PC-9 (cell line): ENCODE measurements around the gene CDAN1. TPM values are rescaled to one million over a fixed set of nuclear protein-coding genes. Genes with fewer than 3 reads are reported as not detected.

ENCODE experiments used
- BruUV-seq: library from RNA; stranded (reverse); fragments of 400-500 nt; replicated peaks from 2 replicates; lab custom pipeline; 2021; lab: Mats Ljungman, UMichigan
- CTCF ChIA-PET: fragments of 300-600 bp; sonication (Branson Sonifier 250); formaldehyde crosslinking; loops from one replicate; lab custom pipeline; 2022; ENCODE audit warnings: antibody characterized with exemption; lab: Charles Lee
- POLR2A ChIA-PET: fragments of 300-600 bp; sonication (Branson Sonifier 250); formaldehyde crosslinking; loops from one replicate; lab custom pipeline; 2022; ENCODE audit warnings: antibody characterized with exemption; ENCODE audit not compliant: unreplicated experiment; lab: Charles Lee
- DNase-seq, 2 experiments: peaks; one replicate each; pipeline versions ENCODE4 v3.0.0 to v3.0.0-alpha.2; 2015 to 2022; ENCODE audit warnings: mixed read lengths in 1 of 2
- H2AFZ ChIP-seq: fragments of 200-600 bp; sonication (generic); 2 replicates; pipeline ENCODE4 v1.8.1; 2017; ENCODE audit warnings: antibody characterized with exemption
- H3F3A ChIP-seq: fragments of 200-600 bp; sonication (generic); 2 replicates; pipeline ENCODE4 v1.8.1; 2017; ENCODE audit warnings: antibody characterized with exemption, mild to moderate bottlenecking, low read depth; ENCODE audit not compliant: insufficient read depth
- H3K27ac ChIP-seq: fragments of 200-600 bp; sonication (generic); 2 replicates; pipeline ENCODE4 v1.6.1; 2016; ENCODE audit warnings: mixed run types
- H3K27me3 ChIP-seq: fragments of 200-600 bp; sonication (generic); 2 replicates; pipeline ENCODE4 v1.6.1; 2016; ENCODE audit warnings: low read depth, mixed run types; ENCODE audit not compliant: insufficient read depth
- H3K36me3 ChIP-seq: fragments of 200-600 bp; sonication (generic); 2 replicates; pipeline ENCODE4 v1.6.1; 2016; ENCODE audit warnings: low read depth, mixed run types
- H3K4me1 ChIP-seq: fragments of 200-600 bp; sonication (generic); replicated peaks from 2 replicates; pipeline ENCODE4 v1.6.1; 2016; ENCODE audit warnings: mixed run types; ENCODE audit not compliant: insufficient read depth
- H3K4me2 ChIP-seq: fragments of 200-600 bp; sonication (generic); 2 replicates; pipeline ENCODE4 v1.6.1; 2017; ENCODE audit warnings: mixed run types
- H3K4me3 ChIP-seq: fragments of 200-600 bp; sonication (generic); 2 replicates; pipeline ENCODE4 v1.6.1; 2016; ENCODE audit warnings: mixed run types
- H3K79me2 ChIP-seq: fragments of 200-600 bp; sonication (generic); 2 replicates; pipeline ENCODE4 v1.6.1; 2017; ENCODE audit warnings: low read depth, mixed run types
- H3K9me2 ChIP-seq: fragments of 200-600 bp; sonication (generic); 2 replicates; pipeline ENCODE4 v1.8.1; 2017; ENCODE audit warnings: mild to moderate bottlenecking; ENCODE audit not compliant: insufficient read depth
- H3K9me3 ChIP-seq: fragments of 200-600 bp; sonication (generic); 2 replicates; pipeline ENCODE4 v1.8.1; 2016; ENCODE audit warnings: low read depth; ENCODE audit not compliant: insufficient read depth
- H4K20me1 ChIP-seq: fragments of 200-600 bp; sonication (generic); 2 replicates; pipeline ENCODE4 v1.8.1; 2017; ENCODE audit not compliant: insufficient read depth
- CTCF ChIP-seq: fragments of 200-600 bp; sonication (generic); conservative IDR thresholded peaks from 2 replicates; pipeline ENCODE4 v1.6.1; 2017; ENCODE audit warnings: mixed run types, antibody characterized with exemption, mild to moderate bottlenecking, moderate library complexity
- EZH2 ChIP-seq: fragments of 200-600 bp; sonication (generic); IDR thresholded peaks from 2 replicates; pipeline ENCODE4 v1.8.0; 2017; ENCODE audit warnings: antibody characterized with exemption, low read depth
- intact Hi-C: fragments of 100-400 bp; cut with micrococcal nuclease; formaldehyde crosslinking; loops from one replicate; pipeline ENCODE4 v1.10.0; 2022; ENCODE audit not compliant: unreplicated experiment
- total RNA-seq: library from RNA; stranded (reverse); gene quantifications from 2 replicates; pipeline ENCODE4 v1.2.3, GENCODE V29; 2021

The CDAN1 gene
- total RNA-seq, 1 experiment from 2014 or later = 23.4 TPM

DNA sequence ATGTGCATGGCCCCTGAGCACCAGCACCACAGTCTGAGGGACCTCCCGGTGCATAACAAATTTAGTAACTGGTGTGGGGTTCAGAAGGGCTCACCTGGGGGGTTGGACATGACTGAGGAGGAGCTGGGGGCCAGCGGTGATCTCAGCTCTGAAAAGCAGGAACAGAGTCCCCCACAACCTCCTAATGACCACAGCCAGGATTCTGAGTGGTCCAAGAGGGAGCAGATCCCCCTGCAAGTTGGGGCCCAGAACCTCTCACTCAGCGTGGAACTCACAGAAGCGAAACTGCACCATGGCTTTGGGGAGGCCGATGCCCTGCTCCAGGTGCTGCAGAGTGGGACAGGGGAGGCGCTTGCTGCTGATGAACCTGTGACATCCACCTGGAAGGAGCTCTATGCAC lies 43.0 kb downstream of the CDAN1 start:
- no peak for DNase-seq
- H3K9me2 ChIP-seq = no peaks in the 10 kb centered on the region
- no peaks in the 10 kb centered on the region for H3K27me3 ChIP-seq
- H3K79me2 ChIP-seq = no peaks in the 10 kb centered on the region
- no peak overlapping the region for H3K4me2 ChIP-seq
- POLR2A ChIA-PET = no interaction called here
- TF ChIP-seq EZH2 (no peak), CTCF (no peak)
- no peaks in the 10 kb centered on the region for H3K36me3 ChIP-seq
- no peak overlapping the region for H2AFZ ChIP-seq
- no peaks in the 10 kb centered on the region for H3F3A ChIP-seq
- no peaks in the 10 kb centered on the region for H3K4me1 ChIP-seq
- intact Hi-C loops = no loop called here
- no TSS peak for BruUV-seq
- H3K27ac ChIP-seq = no peak overlapping the region
- H3K4me3 ChIP-seq = no peak overlapping the region
- no peaks in the 10 kb centered on the region for H3K9me3 ChIP-seq
- no peaks in the 10 kb centered on the region for H4K20me1 ChIP-seq
- CTCF ChIA-PET = interaction anchor here (0.5 kb wide), 1 partner anchor 697 kb away, joined by 4 read pairs; no protein-coding TSS in a partner anchor

DNA sequence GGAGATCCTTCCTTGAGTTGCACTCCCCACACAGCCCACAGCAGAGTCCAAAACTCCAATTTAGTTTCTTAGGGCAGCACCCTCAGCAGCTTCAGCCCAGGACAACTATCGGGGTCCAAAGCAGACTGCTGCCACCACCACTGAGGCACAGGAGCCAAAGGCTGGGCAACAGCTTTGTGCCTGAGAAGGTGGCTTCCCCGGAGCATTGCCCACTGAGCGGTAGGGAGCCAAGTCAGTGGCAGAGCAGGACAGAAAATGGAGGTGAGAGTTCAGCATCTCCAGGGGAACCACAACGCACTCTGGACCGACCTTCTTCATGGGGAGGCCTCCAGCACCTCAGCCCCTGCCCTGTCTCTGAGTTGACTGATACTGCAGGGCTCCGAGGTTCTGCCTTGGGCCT lies 43.4 kb downstream of the CDAN1 start:
- no peaks in the 10 kb centered on the region for H3K36me3 ChIP-seq
- no peak overlapping the region for H2AFZ ChIP-seq
- no peaks in the 10 kb centered on the region for H3K4me1 ChIP-seq
- ChIA-PET POLR2A (no interaction called here), CTCF (no interaction called here)
- H3K79me2 ChIP-seq = no peaks in the 10 kb centered on the region
- no TSS peak for BruUV-seq
- H3K9me2 ChIP-seq = no peaks in the 10 kb centered on the region
- DNase-seq = no peak
- H4K20me1 ChIP-seq = no peaks in the 10 kb centered on the region
- no peak overlapping the region for H3K4me2 ChIP-seq
- intact Hi-C loops = no loop called here
- H3K27ac ChIP-seq = no peak overlapping the region
- no peaks in the 10 kb centered on the region for H3K9me3 ChIP-seq
- no peak for TF ChIP-seq EZH2
- TF ChIP-seq CTCF = no peak
- no peaks in the 10 kb centered on the region for H3K27me3 ChIP-seq
- no peaks in the 10 kb centered on the region for H3F3A ChIP-seq
- no peak overlapping the region for H3K4me3 ChIP-seq

- ChIA-PET CTCF (no interaction called here), POLR2A (no interaction called here)
- no TSS peak for BruUV-seq
- Histone ChIP-seq H3K4me2 (no peak overlapping the region), H3K79me2 (no peaks in the 10 kb centered on the region), H3K9me3 (no peaks in the 10 kb centered on the region), H4K20me1 (no peaks in the 10 kb centered on the region), H3K9me2 (no peaks in the 10 kb centered on the region), H3K4me3 (no peak overlapping the region), H3K27me3 (no peaks in the 10 kb centered on the region), H2AFZ (no peak overlapping the region), H3K36me3 (no peaks in the 10 kb centered on the region), H3K4me1 (no peaks in the 10 kb centered on the region), H3K27ac (no peak overlapping the region), H3F3A (no peaks in the 10 kb centered on the region)
- TF ChIP-seq CTCF (no peak), EZH2 (no peak)
- intact Hi-C loops = no loop called here
- no peak for DNase-seq
Observed at GRCh38 chr15:42692997-42693396, 43.9 kb downstream of the CDAN1 start.
